SK-N-SH treated with all-trans-retinoic acid at 6 μM for 48 hours (cell line): ENCODE results near the gene INTS13.

Experiments used
- BACH2 ChIP-seq: fragments of 250-450 bp; sonication (Bioruptor Pico); IDR thresholded peaks from 2 replicates; pipeline ENCODE4 v1.9.0; 2021; ENCODE audit warnings: mild to moderate bottlenecking, borderline replicate concordance
- ESRRG ChIP-seq: fragments of 250-450 bp; sonication (Bioruptor Pico); IDR thresholded peaks from 2 replicates; pipeline ENCODE4 v1.6.1; 2021; ENCODE audit warnings: mild to moderate bottlenecking
- GLIS3 ChIP-seq: fragments of 250-450 bp; sonication (Bioruptor Pico); IDR thresholded peaks from 2 replicates; pipeline ENCODE4 v1.5.0; 2020; ENCODE audit warnings: mild to moderate bottlenecking, moderate library complexity
- OSR1 ChIP-seq: fragments of 250-450 bp; sonication (Bioruptor Pico); IDR thresholded peaks from 2 replicates; pipeline ENCODE4 v1.8.0; 2022; ENCODE audit warnings: moderate library complexity, mild to moderate bottlenecking, inconsistent platforms
- RARB ChIP-seq: fragments of 250-450 bp; sonication (Bioruptor Pico); IDR thresholded peaks from 2 replicates; pipeline ENCODE4 v1.8.0; 2021; ENCODE audit warnings: mild to moderate bottlenecking, moderate library complexity
- TCF4 ChIP-seq: fragments of 250-450 bp; sonication (Bioruptor Pico); IDR thresholded peaks from 2 replicates; pipeline ENCODE4 v1.8.0; 2021; ENCODE audit warnings: mild to moderate bottlenecking, moderate library complexity, borderline replicate concordance
- TF ChIP-seq, protein P1 (sequence below): fragments of 250-450 bp; sonication (Bioruptor Pico); IDR thresholded peaks from 2 replicates; pipeline ENCODE4 v1.8.0; 2020; ENCODE audit warnings: mild to moderate bottlenecking, moderate library complexity, borderline replicate concordance
- TF ChIP-seq, protein P2 (sequence below): fragments of 250-450 bp; sonication (Bioruptor Pico); IDR thresholded peaks from 2 replicates; pipeline ENCODE4 v1.5.1; 2020; ENCODE audit warnings: low read depth, mild to moderate bottlenecking, moderate library complexity

DNA sequence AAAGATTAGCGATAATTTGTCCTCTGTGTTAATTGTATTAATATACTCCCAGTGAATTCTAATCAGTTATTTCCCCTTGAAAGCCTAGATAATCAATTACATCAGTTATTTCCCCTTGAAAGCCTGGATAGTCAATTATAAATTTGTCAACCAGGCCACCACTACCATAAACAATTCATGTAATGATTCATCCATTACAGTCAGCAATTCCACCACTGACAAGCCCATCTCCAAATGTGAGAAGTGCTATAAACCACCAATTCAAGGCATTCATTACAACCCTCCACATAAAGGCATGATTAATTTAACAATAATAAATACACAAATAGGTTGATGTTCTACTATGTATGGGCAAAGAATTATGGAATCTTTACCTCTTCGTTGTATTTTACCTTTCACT, 40.9 kb downstream of the INTS13 start:
- TF ChIP-seq RARB (CRISPR knock-in tag) (no peak), ESRRG (CRISPR knock-in tag) (no peak), OSR1 (CRISPR knock-in tag) (no peak), GLIS3 (CRISPR knock-in tag) (no peak), BACH2 (CRISPR knock-in tag) (no peak), TCF4 (CRISPR knock-in tag) (no peak)
- TF ChIP-seq, protein P1, sequence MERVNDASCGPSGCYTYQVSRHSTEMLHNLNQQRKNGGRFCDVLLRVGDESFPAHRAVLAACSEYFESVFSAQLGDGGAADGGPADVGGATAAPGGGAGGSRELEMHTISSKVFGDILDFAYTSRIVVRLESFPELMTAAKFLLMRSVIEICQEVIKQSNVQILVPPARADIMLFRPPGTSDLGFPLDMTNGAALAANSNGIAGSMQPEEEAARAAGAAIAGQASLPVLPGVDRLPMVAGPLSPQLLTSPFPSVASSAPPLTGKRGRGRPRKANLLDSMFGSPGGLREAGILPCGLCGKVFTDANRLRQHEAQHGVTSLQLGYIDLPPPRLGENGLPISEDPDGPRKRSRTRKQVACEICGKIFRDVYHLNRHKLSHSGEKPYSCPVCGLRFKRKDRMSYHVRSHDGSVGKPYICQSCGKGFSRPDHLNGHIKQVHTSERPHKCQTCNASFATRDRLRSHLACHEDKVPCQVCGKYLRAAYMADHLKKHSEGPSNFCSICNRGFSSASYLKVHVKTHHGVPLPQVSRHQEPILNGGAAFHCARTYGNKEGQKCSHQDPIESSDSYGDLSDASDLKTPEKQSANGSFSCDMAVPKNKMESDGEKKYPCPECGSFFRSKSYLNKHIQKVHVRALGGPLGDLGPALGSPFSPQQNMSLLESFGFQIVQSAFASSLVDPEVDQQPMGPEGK (CRISPR knock-in tag): no peak
- TF ChIP-seq, protein P2, sequence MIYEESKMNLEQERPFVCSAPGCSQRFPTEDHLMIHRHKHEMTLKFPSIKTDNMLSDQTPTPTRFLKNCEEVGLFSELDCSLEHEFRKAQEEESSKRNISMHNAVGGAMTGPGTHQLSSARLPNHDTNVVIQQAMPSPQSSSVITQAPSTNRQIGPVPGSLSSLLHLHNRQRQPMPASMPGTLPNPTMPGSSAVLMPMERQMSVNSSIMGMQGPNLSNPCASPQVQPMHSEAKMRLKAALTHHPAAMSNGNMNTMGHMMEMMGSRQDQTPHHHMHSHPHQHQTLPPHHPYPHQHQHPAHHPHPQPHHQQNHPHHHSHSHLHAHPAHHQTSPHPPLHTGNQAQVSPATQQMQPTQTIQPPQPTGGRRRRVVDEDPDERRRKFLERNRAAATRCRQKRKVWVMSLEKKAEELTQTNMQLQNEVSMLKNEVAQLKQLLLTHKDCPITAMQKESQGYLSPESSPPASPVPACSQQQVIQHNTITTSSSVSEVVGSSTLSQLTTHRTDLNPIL (CRISPR knock-in tag): no peak
